Esophagus muscularis mucosa (tissue), 3 donors: ENCODE results near the gene FUT8.

Experiments
- POLR2A ChIP-seq: fragments of 450-650 bp; IDR thresholded peaks from one replicate; pipeline ENCODE4 v1.6.1; 2017; ENCODE audit warnings: antibody characterized with exemption, moderate library complexity, mild to moderate bottlenecking, low read depth
- TF ChIP-seq, protein P1 (sequence below), 3 experiments: fragments of 200-600 bp in 2 of 3; fragments of 450-650 bp in 1 of 3; sonication (generic) in 2 of 3; IDR thresholded peaks; one replicate each; pipeline ENCODE4 v1.5.1; 2017 to 2019; ENCODE audit warnings: antibody characterized with exemption in 3 of 3, mild to moderate bottlenecking in 2 of 3, moderate library complexity in 1 of 3

DNA sequence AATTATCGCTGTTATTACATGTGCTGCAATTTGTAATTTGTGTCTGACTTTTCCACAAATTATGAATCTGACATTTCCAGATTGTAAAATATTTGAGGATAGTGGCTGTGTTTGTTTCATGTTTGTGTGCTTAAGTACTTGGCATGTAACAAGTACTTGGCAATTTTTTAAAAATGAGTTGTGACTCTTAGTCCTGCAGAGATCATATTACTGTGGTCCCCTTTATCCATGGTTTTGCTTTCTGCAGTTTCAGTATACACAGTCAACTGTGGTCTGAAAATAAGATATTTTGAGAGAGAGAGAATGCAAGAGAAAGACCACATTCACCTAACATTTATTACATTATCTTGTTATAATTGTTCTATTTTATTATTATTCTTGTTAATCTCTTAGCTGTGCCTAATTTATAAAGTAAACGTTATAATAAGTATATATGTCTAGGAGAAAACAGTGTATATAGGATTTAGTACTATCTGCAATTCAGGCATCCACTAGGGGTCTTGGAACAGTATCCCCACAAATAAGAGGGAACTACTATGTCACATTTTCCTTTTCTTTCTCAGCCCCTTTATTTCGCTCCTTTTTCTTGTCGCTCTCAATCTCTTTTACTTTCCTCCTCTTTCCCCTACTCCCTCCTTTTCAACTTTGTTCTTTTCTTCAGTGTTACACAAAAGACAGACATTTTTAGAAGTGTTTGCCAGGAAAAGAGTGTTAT is 176.1 kb downstream of the FUT8 start:
- TF ChIP-seq, protein P1, sequence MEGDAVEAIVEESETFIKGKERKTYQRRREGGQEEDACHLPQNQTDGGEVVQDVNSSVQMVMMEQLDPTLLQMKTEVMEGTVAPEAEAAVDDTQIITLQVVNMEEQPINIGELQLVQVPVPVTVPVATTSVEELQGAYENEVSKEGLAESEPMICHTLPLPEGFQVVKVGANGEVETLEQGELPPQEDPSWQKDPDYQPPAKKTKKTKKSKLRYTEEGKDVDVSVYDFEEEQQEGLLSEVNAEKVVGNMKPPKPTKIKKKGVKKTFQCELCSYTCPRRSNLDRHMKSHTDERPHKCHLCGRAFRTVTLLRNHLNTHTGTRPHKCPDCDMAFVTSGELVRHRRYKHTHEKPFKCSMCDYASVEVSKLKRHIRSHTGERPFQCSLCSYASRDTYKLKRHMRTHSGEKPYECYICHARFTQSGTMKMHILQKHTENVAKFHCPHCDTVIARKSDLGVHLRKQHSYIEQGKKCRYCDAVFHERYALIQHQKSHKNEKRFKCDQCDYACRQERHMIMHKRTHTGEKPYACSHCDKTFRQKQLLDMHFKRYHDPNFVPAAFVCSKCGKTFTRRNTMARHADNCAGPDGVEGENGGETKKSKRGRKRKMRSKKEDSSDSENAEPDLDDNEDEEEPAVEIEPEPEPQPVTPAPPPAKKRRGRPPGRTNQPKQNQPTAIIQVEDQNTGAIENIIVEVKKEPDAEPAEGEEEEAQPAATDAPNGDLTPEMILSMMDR (IDR thresholded peaks at IDR 0.05) = no peak
- TF ChIP-seq POLR2A = no peak
